ENCODE measurements around the gene DAP.

- no peak for TF ChIP-seq CEBPB (IDR thresholded peaks at IDR 0.05; ENCODE audit: borderline replicate concordance, low read depth, low read length)
- no peak for TF ChIP-seq CBX2 (IDR thresholded peaks at IDR 0.05; ENCODE audit: low read depth, low read length)
- no peak for TF ChIP-seq CBX2 (CRISPR knock-in tag; IDR thresholded peaks at IDR 0.05; ENCODE audit: low read depth)
- no peak for TF ChIP-seq TBL1XR1 (IDR thresholded peaks at IDR 0.05; ENCODE audit: borderline replicate concordance, low read length, partially characterized antibody)
- TF ChIP-seq FOXA1 (IDR thresholded peaks at IDR 0.05): no peak
- no peak for TF ChIP-seq FOXA1 (CRISPR knock-in tag; IDR thresholded peaks at IDR 0.05)
- TF ChIP-seq CHD4 (IDR thresholded peaks at IDR 0.05; ENCODE audit: borderline replicate concordance, low read length): no peak
- no peak for TF ChIP-seq SNAPC5 (CRISPR knock-in tag; IDR thresholded peaks at IDR 0.05; ENCODE audit: borderline replicate concordance)
- TF ChIP-seq HNRNPK (IDR thresholded peaks at IDR 0.05; ENCODE audit: low read depth, low read length, poor library complexity, severe bottlenecking): no peak
- no peak for TF ChIP-seq ZNF687 (CRISPR knock-in tag; IDR thresholded peaks at IDR 0.05)
- no peak for TF ChIP-seq ZNF512 (CRISPR knock-in tag; IDR thresholded peaks at IDR 0.05)
- TF ChIP-seq CTCF (CRISPR knock-in tag; IDR thresholded peaks at IDR 0.05): no peak
- TF ChIP-seq EZH2 (conservative IDR thresholded peaks at IDR 0.05; ENCODE audit: low read depth, low read length): no peak
Observed at GRCh38 chr5:10674582-10674981, 86.5 kb downstream of the DAP start.

Data from HepG2 (cell line).